HEK293 (cell line): ENCODE data around the gene C21orf58.

Experiments used
- BCL11B ChIP-seq: fragments of 450-650 bp; formaldehyde crosslinking; IDR thresholded peaks from 2 replicates; pipeline ENCODE4 v1.5.1; 2016; ENCODE audit warnings: low read depth, missing biosample characterization, missing genetic modification characterization
- HOXA7 ChIP-seq: sonication (generic); formaldehyde crosslinking; IDR thresholded peaks from 2 replicates; pipeline ENCODE4 v1.8.1; 2022; ENCODE audit warnings: missing genetic modification reagents, borderline replicate concordance
- YY1 ChIP-seq: fragments of 450-650 bp; formaldehyde crosslinking; IDR thresholded peaks from 2 replicates; pipeline ENCODE4 v1.5.1; 2018; ENCODE audit warnings: missing biosample characterization, missing genetic modification characterization
- ZNF112 ChIP-seq: fragments of 450-650 bp; formaldehyde crosslinking; IDR thresholded peaks from 2 replicates; pipeline ENCODE4 v1.5.0; 2017; ENCODE audit warnings: missing biosample characterization, missing genetic modification characterization
- ZNF354C ChIP-seq: fragments of 450-650 bp; formaldehyde crosslinking; IDR thresholded peaks from 2 replicates; pipeline ENCODE4 v1.5.1; 2016; ENCODE audit warnings: missing biosample characterization, missing genetic modification characterization, low read depth, borderline replicate concordance
- ZNF366 ChIP-seq: fragments of 450-650 bp; formaldehyde crosslinking; conservative IDR thresholded peaks from 2 replicates; pipeline ENCODE4 v1.5.1; 2016; ENCODE audit warnings: missing biosample characterization, missing genetic modification characterization
- ZNF654 ChIP-seq: fragments of 450-650 bp; formaldehyde crosslinking; IDR thresholded peaks from 2 replicates; pipeline ENCODE4 v1.5.1; 2016; ENCODE audit warnings: low read depth, missing biosample characterization, missing genetic modification characterization
- ZSCAN30 ChIP-seq: fragments of 450-650 bp; IDR thresholded peaks from 2 replicates; pipeline ENCODE4 v1.5.1; 2018; ENCODE audit warnings: missing biosample characterization, mild to moderate bottlenecking, missing genetic modification characterization, moderate library complexity
- TF ChIP-seq, protein P1 (sequence below): fragments of 450-650 bp; formaldehyde crosslinking; IDR thresholded peaks from 2 replicates; pipeline ENCODE4 v1.5.1; 2016; ENCODE audit warnings: missing biosample characterization, missing genetic modification characterization
- TF ChIP-seq, protein P2 (sequence below): fragments of 450-650 bp; formaldehyde crosslinking; IDR thresholded peaks from 2 replicates; pipeline ENCODE4 v1.5.1; 2016; ENCODE audit warnings: missing biosample characterization, missing genetic modification characterization
- TF ChIP-seq, protein P3 (sequence below): fragments of 450-650 bp; formaldehyde crosslinking; IDR thresholded peaks from 2 replicates; pipeline ENCODE4 v1.5.1; 2016; ENCODE audit warnings: missing biosample characterization, missing genetic modification characterization, borderline replicate concordance

DNA sequence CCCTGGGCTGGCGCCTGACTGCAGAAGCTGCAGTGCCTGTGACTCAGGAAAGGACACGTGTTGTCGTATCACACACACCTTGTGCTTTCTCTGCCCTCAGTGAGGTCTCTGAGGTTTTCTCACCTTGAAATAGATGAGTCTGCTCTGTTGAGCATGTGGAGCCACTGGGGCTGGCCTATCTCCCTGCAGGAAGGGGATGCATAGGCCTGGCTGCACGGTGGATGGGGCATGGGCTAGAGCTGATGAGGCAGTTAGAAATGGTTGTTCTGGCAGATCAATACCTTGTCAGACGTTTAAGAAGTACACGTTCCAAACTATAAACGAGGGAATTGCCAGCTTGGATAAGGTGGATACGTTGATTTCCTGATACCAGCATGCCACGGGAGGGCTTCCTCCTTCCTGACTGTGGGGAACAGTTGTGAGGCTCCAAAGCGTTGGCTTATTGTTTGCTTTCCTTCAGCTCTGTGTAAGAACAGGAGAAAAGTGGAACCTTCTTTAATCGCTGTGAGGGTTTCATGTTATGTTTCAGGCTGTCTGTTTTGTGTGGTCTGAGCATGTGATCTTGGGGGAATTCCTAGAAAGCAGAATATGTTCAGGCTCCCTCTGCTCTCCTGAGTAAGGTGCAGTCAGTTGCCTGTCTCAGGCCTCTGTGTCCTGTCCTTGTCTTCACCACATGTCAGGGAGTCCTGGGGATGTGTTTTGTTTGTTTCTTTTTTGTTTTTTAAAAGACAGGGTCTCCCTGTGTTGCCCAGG lies 45.0 kb upstream of the C21orf58 start:
- TF ChIP-seq BCL11B (tag by site-specific recombination) (no peak), YY1 (tag by site-specific recombination) (no peak), ZSCAN30 (no peak), HOXA7 (CRISPR knock-in tag) (no peak), ZNF354C (tag by site-specific recombination) (no peak), ZNF366 (no peak), ZNF112 (tag by site-specific recombination) (no peak), ZNF654 (tag by site-specific recombination) (no peak)
- TF ChIP-seq, protein P1, sequence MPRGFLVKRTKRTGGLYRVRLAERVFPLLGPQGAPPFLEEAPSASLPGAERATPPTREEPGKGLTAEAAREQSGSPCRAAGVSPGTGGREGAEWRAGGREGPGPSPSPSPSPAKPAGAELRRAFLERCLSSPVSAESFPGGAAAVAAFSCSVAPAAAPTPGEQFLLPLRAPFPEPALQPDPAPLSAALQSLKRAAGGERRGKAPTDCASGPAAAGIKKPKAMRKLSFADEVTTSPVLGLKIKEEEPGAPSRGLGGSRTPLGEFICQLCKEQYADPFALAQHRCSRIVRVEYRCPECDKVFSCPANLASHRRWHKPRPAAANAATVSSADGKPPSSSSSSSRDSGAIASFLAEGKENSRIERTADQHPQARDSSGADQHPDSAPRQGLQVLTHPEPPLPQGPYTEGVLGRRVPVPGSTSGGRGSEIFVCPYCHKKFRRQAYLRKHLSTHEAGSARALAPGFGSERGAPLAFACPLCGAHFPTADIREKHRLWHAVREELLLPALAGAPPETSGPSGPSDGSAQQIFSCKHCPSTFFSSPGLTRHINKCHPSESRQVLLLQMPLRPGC, result no peak
- TF ChIP-seq, protein P2, sequence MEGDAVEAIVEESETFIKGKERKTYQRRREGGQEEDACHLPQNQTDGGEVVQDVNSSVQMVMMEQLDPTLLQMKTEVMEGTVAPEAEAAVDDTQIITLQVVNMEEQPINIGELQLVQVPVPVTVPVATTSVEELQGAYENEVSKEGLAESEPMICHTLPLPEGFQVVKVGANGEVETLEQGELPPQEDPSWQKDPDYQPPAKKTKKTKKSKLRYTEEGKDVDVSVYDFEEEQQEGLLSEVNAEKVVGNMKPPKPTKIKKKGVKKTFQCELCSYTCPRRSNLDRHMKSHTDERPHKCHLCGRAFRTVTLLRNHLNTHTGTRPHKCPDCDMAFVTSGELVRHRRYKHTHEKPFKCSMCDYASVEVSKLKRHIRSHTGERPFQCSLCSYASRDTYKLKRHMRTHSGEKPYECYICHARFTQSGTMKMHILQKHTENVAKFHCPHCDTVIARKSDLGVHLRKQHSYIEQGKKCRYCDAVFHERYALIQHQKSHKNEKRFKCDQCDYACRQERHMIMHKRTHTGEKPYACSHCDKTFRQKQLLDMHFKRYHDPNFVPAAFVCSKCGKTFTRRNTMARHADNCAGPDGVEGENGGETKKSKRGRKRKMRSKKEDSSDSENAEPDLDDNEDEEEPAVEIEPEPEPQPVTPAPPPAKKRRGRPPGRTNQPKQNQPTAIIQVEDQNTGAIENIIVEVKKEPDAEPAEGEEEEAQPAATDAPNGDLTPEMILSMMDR (tag by site-specific recombination), result no peak
- TF ChIP-seq, protein P3, sequence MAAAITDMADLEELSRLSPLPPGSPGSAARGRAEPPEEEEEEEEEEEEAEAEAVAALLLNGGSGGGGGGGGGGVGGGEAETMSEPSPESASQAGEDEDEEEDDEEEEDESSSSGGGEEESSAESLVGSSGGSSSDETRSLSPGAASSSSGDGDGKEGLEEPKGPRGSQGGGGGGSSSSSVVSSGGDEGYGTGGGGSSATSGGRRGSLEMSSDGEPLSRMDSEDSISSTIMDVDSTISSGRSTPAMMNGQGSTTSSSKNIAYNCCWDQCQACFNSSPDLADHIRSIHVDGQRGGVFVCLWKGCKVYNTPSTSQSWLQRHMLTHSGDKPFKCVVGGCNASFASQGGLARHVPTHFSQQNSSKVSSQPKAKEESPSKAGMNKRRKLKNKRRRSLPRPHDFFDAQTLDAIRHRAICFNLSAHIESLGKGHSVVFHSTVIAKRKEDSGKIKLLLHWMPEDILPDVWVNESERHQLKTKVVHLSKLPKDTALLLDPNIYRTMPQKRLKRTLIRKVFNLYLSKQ, result no peak
